ENCODE measurements around the gene FAM219A. TPM values are rescaled to one million over a fixed set of nuclear protein-coding genes. Genes with fewer than 3 reads are reported as not detected.

FAM219A gene
- total and polyA plus RNA-seq, 2 donors (not counting 1 experiment from before 2014, with no cell fraction given), result 5.3 to 7.3 TPM

GRCh38 chr9:34451135-34451534 is 7.2 kb downstream of the FAM219A start:
- H3K4me1 ChIP-seq (ENCODE audit: control insufficient read depth, extremely low read depth, insufficient read depth, low read length), result peaks cover 3% of the 10 kb centered on the region
- H3K27ac ChIP-seq (ENCODE audit: insufficient read depth, low read length), result no peak overlapping the region
- H3K79me2 ChIP-seq (ENCODE audit: control insufficient read depth, insufficient read depth, low read length), result peaks cover under 1% of the 10 kb centered on the region
- no peak for DNase-seq (ENCODE audit: low read depth in 2 of 2)
- no peaks in the 10 kb centered on the region for H3K36me3 ChIP-seq (ENCODE audit: control insufficient read depth, insufficient read depth, low read length)
- H3K4me3 ChIP-seq (replicated peaks in 1 of 4; ENCODE audit: control extremely low read depth in 1 of 4, insufficient read depth in 1 of 4, low read depth in 3 of 4, low read length in 4 of 4), result no peak overlapping the region
- H4K20me1 ChIP-seq (ENCODE audit: control insufficient read depth, extremely low read depth, insufficient read depth, low read length), result peaks cover 5% of the 10 kb centered on the region
- H3K4me2 ChIP-seq (ENCODE audit: extremely low read depth, insufficient read depth, low read length), result no peak overlapping the region
- H3K9ac ChIP-seq (ENCODE audit: insufficient read depth, low read length), result no peak overlapping the region
- H2AFZ ChIP-seq (ENCODE audit: low read length), result no peak overlapping the region
- TF ChIP-seq EZH2 (IDR thresholded peaks at IDR 0.05; ENCODE audit: low read length, missing control alignments), result no peak
- TF ChIP-seq CTCF (conservative IDR thresholded peaks at IDR 0.05 in 1 of 2, IDR thresholded peaks at IDR 0.05 in 1 of 2; ENCODE audit: low read depth in 1 of 2, low read length in 2 of 2), result no peak
- H3K9me3 ChIP-seq (ENCODE audit: control insufficient read depth, insufficient read depth, low read depth, low read length), result no peaks in the 10 kb centered on the region
- no peaks in the 10 kb centered on the region for H3K27me3 ChIP-seq (ENCODE audit: control insufficient read depth, insufficient read depth, low read length)

- Histone ChIP-seq H3K4me3 (replicated peaks in 1 of 4; ENCODE audit: control extremely low read depth in 1 of 4, insufficient read depth in 1 of 4, low read depth in 3 of 4, low read length in 4 of 4) (no peak overlapping the region), H3K9me3 (ENCODE audit: control insufficient read depth, insufficient read depth, low read depth, low read length) (no peaks in the 10 kb centered on the region), H3K27ac (ENCODE audit: insufficient read depth, low read length) (no peak overlapping the region), H2AFZ (ENCODE audit: low read length) (no peak overlapping the region), H3K9ac (ENCODE audit: insufficient read depth, low read length) (no peak overlapping the region), H3K79me2 (ENCODE audit: control insufficient read depth, insufficient read depth, low read length) (no peaks in the 10 kb centered on the region), H3K4me1 (ENCODE audit: control insufficient read depth, extremely low read depth, insufficient read depth, low read length) (peaks cover 3% of the 10 kb centered on the region), H3K27me3 (ENCODE audit: control insufficient read depth, insufficient read depth, low read length) (no peaks in the 10 kb centered on the region), H3K4me2 (ENCODE audit: extremely low read depth, insufficient read depth, low read length) (no peak overlapping the region), H3K36me3 (ENCODE audit: control insufficient read depth, insufficient read depth, low read length) (no peaks in the 10 kb centered on the region), H4K20me1 (ENCODE audit: control insufficient read depth, extremely low read depth, insufficient read depth, low read length) (peaks cover 5% of the 10 kb centered on the region)
- TF ChIP-seq EZH2 (IDR thresholded peaks at IDR 0.05; ENCODE audit: low read length, missing control alignments) (no peak), CTCF (conservative IDR thresholded peaks at IDR 0.05 in 1 of 2, IDR thresholded peaks at IDR 0.05 in 1 of 2; ENCODE audit: low read depth in 1 of 2, low read length in 2 of 2) (no peak)
- no peak for DNase-seq (ENCODE audit: low read depth in 2 of 2)
Measured at GRCh38 chr9:34450644-34451043, 7.7 kb downstream of the FAM219A start.

GRCh38 chr9:34446951-34447350 is 11.4 kb downstream of the FAM219A start:
- Histone ChIP-seq H3K9me3 (ENCODE audit: control insufficient read depth, insufficient read depth, low read depth, low read length) (no peaks in the 10 kb centered on the region), H3K9ac (ENCODE audit: insufficient read depth, low read length) (no peak overlapping the region), H4K20me1 (ENCODE audit: control insufficient read depth, extremely low read depth, insufficient read depth, low read length) (peaks cover 3% of the 10 kb centered on the region), H3K27me3 (ENCODE audit: control insufficient read depth, insufficient read depth, low read length) (no peaks in the 10 kb centered on the region), H3K79me2 (ENCODE audit: control insufficient read depth, insufficient read depth, low read length) (no peaks in the 10 kb centered on the region), H3K4me2 (ENCODE audit: extremely low read depth, insufficient read depth, low read length) (no peak overlapping the region), H3K36me3 (ENCODE audit: control insufficient read depth, insufficient read depth, low read length) (no peaks in the 10 kb centered on the region), H3K4me3 (replicated peaks in 1 of 4; ENCODE audit: control extremely low read depth in 1 of 4, insufficient read depth in 1 of 4, low read depth in 3 of 4, low read length in 4 of 4) (no peak overlapping the region), H2AFZ (ENCODE audit: low read length) (no peak overlapping the region), H3K4me1 (ENCODE audit: control insufficient read depth, extremely low read depth, insufficient read depth, low read length) (no peaks in the 10 kb centered on the region), H3K27ac (ENCODE audit: insufficient read depth, low read length) (no peak overlapping the region)
- TF ChIP-seq CTCF (conservative IDR thresholded peaks at IDR 0.05 in 1 of 2, IDR thresholded peaks at IDR 0.05 in 1 of 2; ENCODE audit: low read depth in 1 of 2, low read length in 2 of 2), result no peak
- TF ChIP-seq EZH2 (IDR thresholded peaks at IDR 0.05; ENCODE audit: low read length, missing control alignments), result no peak
- no peak for DNase-seq (ENCODE audit: low read depth in 2 of 2)

All from fibroblast of lung (primary cell).